GM19351 (cell line): ENCODE results near the gene CP.

Experiments used
- ATAC-seq: cut with Tn5 transposase; IDR thresholded peaks from one replicate; pipeline ENCODE4 v1.9.1; 2021; ENCODE audit warnings: mild to moderate bottlenecking, moderate library complexity; ENCODE audit not compliant: unreplicated experiment

The CP gene

GRCh38 chr3:149122721-149123578, 98.7 kb downstream of the CP start:
- no peak for ATAC-seq
